Neural progenitor cell (in vitro differentiated cells): ENCODE measurements around the gene SH3PXD2B.

Source experiments
- EZH2 ChIP-seq: fragments of 200-600 bp; sonication (generic); IDR thresholded peaks from 2 replicates; pipeline ENCODE4 v1.6.1; 2017; ENCODE audit warnings: antibody characterized with exemption, mild to moderate bottlenecking, moderate library complexity
- EZH2phosphoT487 ChIP-seq: fragments of 200-600 bp; sonication (generic); IDR thresholded peaks from 2 replicates; pipeline ENCODE4 v1.6.1; 2017; ENCODE audit warnings: antibody characterized with exemption
- TF ChIP-seq, protein P1 (sequence below): fragments of 200-600 bp; sonication (generic); IDR thresholded peaks from 2 replicates; pipeline ENCODE4 v1.5.1; 2017; ENCODE audit warnings: antibody characterized with exemption, mild to moderate bottlenecking

DNA sequence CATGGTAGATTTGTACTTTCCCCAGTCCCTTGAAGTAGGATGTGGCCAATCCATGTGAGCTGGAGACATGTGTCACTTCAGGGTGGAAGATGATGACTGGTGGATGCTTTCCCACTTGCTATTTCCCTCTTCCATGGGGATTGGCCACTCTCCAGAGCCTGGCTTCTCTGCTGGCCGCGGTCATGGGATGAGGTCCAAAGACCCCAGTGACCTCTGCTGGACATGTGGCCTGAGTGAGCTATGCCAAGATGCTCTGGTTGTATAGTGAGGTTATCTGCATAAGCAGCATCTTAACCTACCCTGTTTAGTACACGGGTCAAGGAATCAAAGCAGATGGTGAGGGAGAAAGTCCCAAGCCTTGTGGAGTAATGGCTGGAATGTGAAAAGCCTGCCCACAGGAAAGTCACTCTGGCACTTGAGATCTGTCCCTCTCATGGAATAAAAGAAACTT, 47.1 kb downstream of the SH3PXD2B start:
- TF ChIP-seq, protein P1, sequence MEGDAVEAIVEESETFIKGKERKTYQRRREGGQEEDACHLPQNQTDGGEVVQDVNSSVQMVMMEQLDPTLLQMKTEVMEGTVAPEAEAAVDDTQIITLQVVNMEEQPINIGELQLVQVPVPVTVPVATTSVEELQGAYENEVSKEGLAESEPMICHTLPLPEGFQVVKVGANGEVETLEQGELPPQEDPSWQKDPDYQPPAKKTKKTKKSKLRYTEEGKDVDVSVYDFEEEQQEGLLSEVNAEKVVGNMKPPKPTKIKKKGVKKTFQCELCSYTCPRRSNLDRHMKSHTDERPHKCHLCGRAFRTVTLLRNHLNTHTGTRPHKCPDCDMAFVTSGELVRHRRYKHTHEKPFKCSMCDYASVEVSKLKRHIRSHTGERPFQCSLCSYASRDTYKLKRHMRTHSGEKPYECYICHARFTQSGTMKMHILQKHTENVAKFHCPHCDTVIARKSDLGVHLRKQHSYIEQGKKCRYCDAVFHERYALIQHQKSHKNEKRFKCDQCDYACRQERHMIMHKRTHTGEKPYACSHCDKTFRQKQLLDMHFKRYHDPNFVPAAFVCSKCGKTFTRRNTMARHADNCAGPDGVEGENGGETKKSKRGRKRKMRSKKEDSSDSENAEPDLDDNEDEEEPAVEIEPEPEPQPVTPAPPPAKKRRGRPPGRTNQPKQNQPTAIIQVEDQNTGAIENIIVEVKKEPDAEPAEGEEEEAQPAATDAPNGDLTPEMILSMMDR = no peak
- TF ChIP-seq EZH2 (no peak), EZH2phosphoT487 (no peak)
